PC-3 (cell line): Measurements from ENCODE around the gene GHRHR. TPM values are rescaled to one million over a fixed set of nuclear protein-coding genes. Genes with fewer than 3 reads are reported as not detected.

ENCODE experiments used
- ATAC-seq: fragments of 200-7000 bp; cut with Tn5 transposase; 2 replicates; pipeline ENCODE4 v1.9.1; 2020; ENCODE audit warnings: mild to moderate bottlenecking, moderate library complexity
- BruUV-seq: library from RNA; stranded (reverse); fragments of 400-500 nt; replicated peaks from 2 replicates; lab custom pipeline; 2021; lab: Mats Ljungman, UMichigan
- CTCF ChIA-PET: fragments of 300-600 bp; sonication (Branson Sonifier 250); formaldehyde crosslinking; loops from one replicate; lab custom pipeline; 2022; ENCODE audit warnings: antibody characterized with exemption; lab: Charles Lee
- POLR2A ChIA-PET: fragments of 300-600 bp; sonication (Branson Sonifier 250); formaldehyde crosslinking; loops from one replicate; lab custom pipeline; 2022; ENCODE audit warnings: antibody characterized with exemption; ENCODE audit not compliant: unreplicated experiment; lab: Charles Lee
- DNase-seq: peaks from one replicate; pipeline ENCODE4 v3.0.0-alpha.2; 2015
- H2AFZ ChIP-seq: fragments of 300-600 bp; sonication (generic); 2 replicates; pipeline ENCODE4 v1.6.0; 2016; ENCODE audit warnings: antibody characterized with exemption, low read length
- H3F3A ChIP-seq: fragments of 300-600 bp; sonication (generic); one replicate; pipeline ENCODE4 v1.6.0; 2017; ENCODE audit warnings: antibody characterized with exemption, low read length, control low read depth, mild to moderate bottlenecking; ENCODE audit not compliant: unreplicated experiment
- H3K27ac ChIP-seq: fragments of 300-600 bp; sonication (generic); 2 replicates; pipeline ENCODE4 v1.5.1; 2016; ENCODE audit warnings: mild to moderate bottlenecking, low read length
- H3K27me3 ChIP-seq: fragments of 300-600 bp; sonication (generic); 2 replicates; pipeline ENCODE4 v1.6.1; 2016; ENCODE audit warnings: low read length, mixed read lengths
- H3K36me3 ChIP-seq: fragments of 300-600 bp; sonication (generic); 2 replicates; pipeline ENCODE4 v1.6.1; 2016; ENCODE audit warnings: low read depth, mixed run types, low read length, mixed read lengths
- H3K4me1 ChIP-seq: fragments of 300-600 bp; sonication (generic); 2 replicates; pipeline ENCODE4 v1.5.1; 2016; ENCODE audit warnings: low read length; ENCODE audit not compliant: insufficient read depth
- H3K4me2 ChIP-seq: fragments of 300-600 bp; sonication (generic); 2 replicates; pipeline ENCODE4 v1.6.0; 2016; ENCODE audit warnings: low read length
- H3K4me3 ChIP-seq: fragments of 300-600 bp; sonication (generic); 2 replicates; pipeline ENCODE4 v1.5.1; 2016; ENCODE audit warnings: mild to moderate bottlenecking, low read length, mixed read lengths
- H3K79me2 ChIP-seq: fragments of 300-600 bp; sonication (generic); 2 replicates; pipeline ENCODE4 v1.6.1; 2017; ENCODE audit warnings: low read length, mixed read lengths
- H3K9ac ChIP-seq: fragments of 300-600 bp; sonication (generic); 2 replicates; pipeline ENCODE4 v1.6.0; 2016; ENCODE audit warnings: mild to moderate bottlenecking, low read length
- H3K9me2 ChIP-seq: fragments of 300-600 bp; sonication (generic); replicated peaks from 2 replicates; pipeline ENCODE4 v1.6.1; 2016; ENCODE audit warnings: mixed run types, low read length, mixed read lengths
- H3K9me3 ChIP-seq: fragments of 300-600 bp; sonication (generic); 2 replicates; pipeline ENCODE4 v1.6.1; 2016; ENCODE audit warnings: low read length, mixed read lengths
- H4K20me1 ChIP-seq: fragments of 300-600 bp; sonication (generic); 2 replicates; pipeline ENCODE4 v1.6.1; 2016; ENCODE audit warnings: low read length, mixed read lengths
- EZH2 ChIP-seq: fragments of 300-600 bp; sonication (generic); IDR thresholded peaks from one replicate; pipeline ENCODE4 v1.6.1; 2017; ENCODE audit warnings: antibody characterized with exemption, mild to moderate bottlenecking, low read length; ENCODE audit not compliant: unreplicated experiment
- EZH2phosphoT487 ChIP-seq: fragments of 300-600 bp; sonication (generic); IDR thresholded peaks from 2 replicates; pipeline ENCODE4 v1.6.1; 2018; ENCODE audit warnings: mild to moderate bottlenecking, antibody characterized with exemption, low read length, borderline replicate concordance
- intact Hi-C: fragments of 100-400 bp; cut with micrococcal nuclease; formaldehyde crosslinking; loops from 2 replicates; pipeline ENCODE4 v1.9.0; 2023
- total RNA-seq: library from RNA; depleted of rRNA; stranded (reverse); fragments of >200 nt; gene quantifications from 2 replicates; pipeline ENCODE4 v1.2.3, GENCODE V29; 2014
- TF ChIP-seq, protein P1 (sequence below): fragments of 300-600 bp; sonication (generic); conservative IDR thresholded peaks from 2 replicates; pipeline ENCODE4 v1.5.1; 2017; ENCODE audit warnings: antibody characterized with exemption, low read depth, mild to moderate bottlenecking, low read length

The GHRHR gene
- total RNA-seq, 1 experiment from 2014 or later, result not detected

DNA sequence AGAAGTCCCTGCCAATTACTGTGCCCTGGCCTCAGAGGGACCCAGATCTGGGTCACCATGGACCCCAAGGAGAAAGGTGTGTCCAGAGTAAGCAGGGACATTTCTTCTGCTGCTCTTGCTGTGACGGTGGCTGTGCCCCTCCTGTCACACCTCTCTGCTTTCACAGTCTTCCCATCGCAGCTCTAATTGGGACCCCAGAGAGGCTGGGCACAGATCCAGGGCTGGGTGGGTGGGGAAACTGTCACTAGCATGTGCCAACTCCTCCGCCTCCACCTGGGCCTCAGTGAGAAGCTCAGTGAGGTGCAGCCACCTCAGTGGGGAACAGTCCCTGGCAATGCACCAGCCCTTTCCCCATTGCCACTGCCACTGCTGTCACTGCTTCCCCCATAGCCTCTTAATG, 51.1 kb downstream of the GHRHR start:
- Histone ChIP-seq H3K79me2 (no peaks in the 10 kb centered on the region), H3K27ac (no peak overlapping the region), H3K9me3 (no peaks in the 10 kb centered on the region), H3K4me1 (no peaks in the 10 kb centered on the region), H4K20me1 (no peaks in the 10 kb centered on the region), H3K4me3 (no peak overlapping the region), H3K9ac (no peak overlapping the region), H3F3A (no peaks in the 10 kb centered on the region), H2AFZ (no peak overlapping the region), H3K27me3 (peaks cover 31% of the 10 kb centered on the region), H3K4me2 (no peak overlapping the region), H3K36me3 (no peaks in the 10 kb centered on the region), H3K9me2 (no peaks in the 10 kb centered on the region)
- BruUV-seq, result no TSS peak
- ChIA-PET CTCF (no interaction called here), POLR2A (no interaction called here)
- TF ChIP-seq EZH2phosphoT487 (no peak), EZH2 (no peak)
- TF ChIP-seq, protein P1, sequence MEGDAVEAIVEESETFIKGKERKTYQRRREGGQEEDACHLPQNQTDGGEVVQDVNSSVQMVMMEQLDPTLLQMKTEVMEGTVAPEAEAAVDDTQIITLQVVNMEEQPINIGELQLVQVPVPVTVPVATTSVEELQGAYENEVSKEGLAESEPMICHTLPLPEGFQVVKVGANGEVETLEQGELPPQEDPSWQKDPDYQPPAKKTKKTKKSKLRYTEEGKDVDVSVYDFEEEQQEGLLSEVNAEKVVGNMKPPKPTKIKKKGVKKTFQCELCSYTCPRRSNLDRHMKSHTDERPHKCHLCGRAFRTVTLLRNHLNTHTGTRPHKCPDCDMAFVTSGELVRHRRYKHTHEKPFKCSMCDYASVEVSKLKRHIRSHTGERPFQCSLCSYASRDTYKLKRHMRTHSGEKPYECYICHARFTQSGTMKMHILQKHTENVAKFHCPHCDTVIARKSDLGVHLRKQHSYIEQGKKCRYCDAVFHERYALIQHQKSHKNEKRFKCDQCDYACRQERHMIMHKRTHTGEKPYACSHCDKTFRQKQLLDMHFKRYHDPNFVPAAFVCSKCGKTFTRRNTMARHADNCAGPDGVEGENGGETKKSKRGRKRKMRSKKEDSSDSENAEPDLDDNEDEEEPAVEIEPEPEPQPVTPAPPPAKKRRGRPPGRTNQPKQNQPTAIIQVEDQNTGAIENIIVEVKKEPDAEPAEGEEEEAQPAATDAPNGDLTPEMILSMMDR, result no peak
- DNase-seq (no peak), ATAC-seq (no peak)
- intact Hi-C loops, result no loop called here

DNA sequence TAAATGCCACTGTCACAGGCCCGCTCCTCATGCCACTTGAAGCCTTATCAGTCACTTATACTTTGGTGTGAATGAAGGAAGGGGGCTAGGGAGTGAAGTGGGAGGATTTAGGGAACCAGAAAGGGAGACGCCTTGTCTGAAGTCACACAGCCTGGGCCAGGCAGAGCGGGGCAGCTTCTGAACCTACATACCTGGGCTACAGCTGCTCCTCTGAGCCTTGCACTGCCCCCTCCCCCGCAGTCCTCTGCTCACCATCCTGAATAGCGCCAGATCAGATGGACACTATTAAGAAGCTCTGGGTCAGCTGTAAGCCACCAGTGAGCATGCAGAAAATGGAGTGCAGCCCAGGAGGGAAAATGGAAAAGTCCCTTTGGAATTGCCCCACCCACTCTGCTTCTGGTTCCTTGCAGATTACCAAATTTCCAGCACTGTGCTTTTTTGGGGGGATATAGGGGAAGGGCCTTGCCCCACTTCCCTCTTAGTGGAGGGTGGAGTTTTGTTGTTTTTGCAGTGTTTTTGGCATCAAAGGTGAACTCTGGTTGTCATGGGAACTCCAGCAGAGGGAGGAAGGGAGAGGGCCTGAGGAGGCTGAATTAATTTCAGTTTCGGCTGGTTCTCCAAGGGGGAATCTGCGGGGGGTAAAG, 53.4 kb downstream of the GHRHR start:
- POLR2A ChIA-PET, result no interaction called here
- intact Hi-C loops, result no loop called here
- no peaks in the 10 kb centered on the region for H3K9me3 ChIP-seq

GRCh38 chr7:31017721-31018120, 54.0 kb downstream of the GHRHR start:
- CTCF ChIA-PET, result no interaction called here
- no peak overlapping the region for H3K27ac ChIP-seq
- ATAC-seq (no peak), DNase-seq (no peak)
- no peaks in the 10 kb centered on the region for H3K9me2 ChIP-seq
- H3K4me2 ChIP-seq, result no peak overlapping the region
- no peak overlapping the region for H2AFZ ChIP-seq
- intact Hi-C loops, result no loop called here
- no TSS peak for BruUV-seq
- no peak overlapping the region for H3K4me3 ChIP-seq
- H3K9ac ChIP-seq, result no peak overlapping the region
- H4K20me1 ChIP-seq, result no peaks in the 10 kb centered on the region
- peaks cover 21% of the 10 kb centered on the region; the same call in 1 of the 2 replicates for H3K27me3 ChIP-seq
- no peaks in the 10 kb centered on the region for H3F3A ChIP-seq
- H3K79me2 ChIP-seq, result no peaks in the 10 kb centered on the region
- TF ChIP-seq EZH2phosphoT487 (no peak), EZH2 (no peak)
- TF ChIP-seq, protein P1, result no peak
- no peaks in the 10 kb centered on the region for H3K36me3 ChIP-seq
- POLR2A ChIA-PET, result no interaction called here
- H3K9me3 ChIP-seq, result no peaks in the 10 kb centered on the region
- H3K4me1 ChIP-seq, result no peaks in the 10 kb centered on the region

More for the DNA sequence above, 53.4 kb downstream of the GHRHR start:
- TF ChIP-seq EZH2phosphoT487, result no peak
- TF ChIP-seq EZH2, result no peak
- TF ChIP-seq, protein P1, result no peak
- H3K4me3 ChIP-seq, result no peak overlapping the region
- H2AFZ ChIP-seq, result no peak overlapping the region
- H3K79me2 ChIP-seq, result no peaks in the 10 kb centered on the region
- no peaks in the 10 kb centered on the region for H3K4me1 ChIP-seq
- CTCF ChIA-PET, result no interaction called here
- no TSS peak for BruUV-seq
- DNase-seq, result no peak
- no peaks in the 10 kb centered on the region for H3K9me2 ChIP-seq
- peaks cover 22% of the 10 kb centered on the region; the same call in 1 of the 2 replicates for H3K27me3 ChIP-seq
- no peaks in the 10 kb centered on the region for H3K36me3 ChIP-seq
- ATAC-seq, result no peak
- no peaks in the 10 kb centered on the region for H4K20me1 ChIP-seq
- H3K9ac ChIP-seq, result no peak overlapping the region
- no peak overlapping the region for H3K27ac ChIP-seq
- H3K4me2 ChIP-seq, result no peak overlapping the region
- no peaks in the 10 kb centered on the region for H3F3A ChIP-seq
